ENCODE results near the gene MYO3B. TPM values are rescaled to one million over a fixed set of nuclear protein-coding genes. Genes with fewer than 3 reads are reported as not detected.

The MYO3B gene
- polyA plus RNA-seq, 1 donor (not counting 4 experiments of a cell fraction or from before 2014, with no cell fraction given), result 4.4 TPM

DNA sequence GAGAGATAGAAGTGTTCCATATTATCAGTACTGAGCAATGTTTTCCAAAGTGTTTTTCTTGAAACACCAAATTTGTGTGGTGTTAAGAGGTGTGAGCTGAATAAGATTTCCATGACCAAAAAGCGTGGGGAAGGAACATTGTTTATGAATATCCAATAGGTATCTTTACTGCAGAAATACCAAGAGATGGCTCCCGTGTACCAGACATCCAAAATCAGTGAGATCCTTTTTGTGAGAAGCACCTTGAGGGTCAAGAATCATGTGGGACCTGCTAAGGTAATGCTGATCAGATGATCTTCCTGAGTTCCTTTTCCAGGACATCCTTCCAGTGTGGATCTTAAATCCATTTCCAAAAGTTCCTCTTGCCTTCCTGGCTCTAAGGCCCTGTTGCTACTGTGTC, 246.0 kb downstream of the MYO3B start:
- Histone ChIP-seq H3K27me3 (ENCODE audit: control insufficient read depth, extremely low read depth, insufficient read depth, low read length) (peaks cover 4% of the 10 kb centered on the region), H3K9me1 (ENCODE audit: control insufficient read depth, extremely low read depth, insufficient read depth, low read length) (no peaks in the 10 kb centered on the region), H3K4me3 (ENCODE audit: control insufficient read depth in 2 of 3, extremely low read depth in 1 of 3, insufficient read depth in 2 of 3, low read depth in 1 of 3, low read length in 3 of 3) (no peak overlapping the region), H3K4me1 (ENCODE audit: control insufficient read depth, extremely low read depth, insufficient read depth, low read length) (no peaks in the 10 kb centered on the region), H3K4me2 (ENCODE audit: control insufficient read depth, extremely low read depth, insufficient read depth, low read depth, low read length) (no peak overlapping the region), H3K79me2 (ENCODE audit: control insufficient read depth, insufficient read depth, low read length) (no peaks in the 10 kb centered on the region), H2AFZ (ENCODE audit: control insufficient read depth, low read length) (no peak overlapping the region), H3K9ac (ENCODE audit: control insufficient read depth, extremely low read depth, insufficient read depth, low read length) (no peak overlapping the region), H4K20me1 (ENCODE audit: control insufficient read depth, extremely low read depth, insufficient read depth, low read length) (no peaks in the 10 kb centered on the region), H3K27ac (ENCODE audit: control insufficient read depth, insufficient read depth, low read length) (no peak overlapping the region), H3K9me3 (ENCODE audit: control insufficient read depth, low read depth, low read length) (no peaks in the 10 kb centered on the region), H3K36me3 (ENCODE audit: control insufficient read depth in 2 of 2, extremely low read depth in 1 of 2, insufficient read depth in 2 of 2, low read length in 2 of 2) (no peaks in the 10 kb centered on the region)
- DNase-seq (ENCODE audit: low read depth, low spot score) (no peak), FAIRE-seq (no peak)
- TF ChIP-seq, protein P1, sequence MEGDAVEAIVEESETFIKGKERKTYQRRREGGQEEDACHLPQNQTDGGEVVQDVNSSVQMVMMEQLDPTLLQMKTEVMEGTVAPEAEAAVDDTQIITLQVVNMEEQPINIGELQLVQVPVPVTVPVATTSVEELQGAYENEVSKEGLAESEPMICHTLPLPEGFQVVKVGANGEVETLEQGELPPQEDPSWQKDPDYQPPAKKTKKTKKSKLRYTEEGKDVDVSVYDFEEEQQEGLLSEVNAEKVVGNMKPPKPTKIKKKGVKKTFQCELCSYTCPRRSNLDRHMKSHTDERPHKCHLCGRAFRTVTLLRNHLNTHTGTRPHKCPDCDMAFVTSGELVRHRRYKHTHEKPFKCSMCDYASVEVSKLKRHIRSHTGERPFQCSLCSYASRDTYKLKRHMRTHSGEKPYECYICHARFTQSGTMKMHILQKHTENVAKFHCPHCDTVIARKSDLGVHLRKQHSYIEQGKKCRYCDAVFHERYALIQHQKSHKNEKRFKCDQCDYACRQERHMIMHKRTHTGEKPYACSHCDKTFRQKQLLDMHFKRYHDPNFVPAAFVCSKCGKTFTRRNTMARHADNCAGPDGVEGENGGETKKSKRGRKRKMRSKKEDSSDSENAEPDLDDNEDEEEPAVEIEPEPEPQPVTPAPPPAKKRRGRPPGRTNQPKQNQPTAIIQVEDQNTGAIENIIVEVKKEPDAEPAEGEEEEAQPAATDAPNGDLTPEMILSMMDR (optimal IDR thresholded peaks at IDR 0.05 in 1 of 3, IDR thresholded peaks at IDR 0.05 in 1 of 3, conservative IDR thresholded peaks at IDR 0.05 in 1 of 3; ENCODE audit: extremely low read depth in 1 of 3, insufficient read depth in 2 of 3, low read length in 3 of 3), result no peak
- no peak for TF ChIP-seq EZH2 (IDR thresholded peaks at IDR 0.05; ENCODE audit: low read length)
- dilution Hi-C loops (cut with MboI; ENCODE audit: extremely low pct_ligation_motif_present, low sequenced_read_pairs), result no loop called here

DNA sequence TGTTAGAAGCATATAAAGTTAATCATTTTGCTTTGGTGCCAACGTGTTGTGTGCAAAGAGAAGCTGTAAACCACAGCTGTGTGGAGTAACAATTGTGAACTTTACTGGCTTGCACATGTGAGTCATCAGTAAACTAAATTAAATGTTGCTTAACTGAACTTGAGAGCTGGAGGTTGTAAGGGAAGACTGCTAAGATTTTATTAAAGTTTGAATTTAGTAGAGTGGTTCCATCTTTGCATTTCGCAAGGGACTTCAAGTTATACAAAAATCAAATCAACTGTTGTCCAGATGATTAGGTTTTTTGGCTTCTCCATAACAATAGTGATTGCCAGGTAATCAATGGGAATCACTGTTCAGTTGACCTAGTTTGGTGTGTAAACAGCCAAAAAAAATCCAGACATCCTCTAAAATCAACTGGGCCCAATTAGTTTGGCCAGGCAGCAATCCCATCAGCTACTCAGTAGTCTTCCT, 247.4 kb downstream of the MYO3B start:
- no peak overlapping the region for H3K4me2 ChIP-seq (ENCODE audit: control insufficient read depth, extremely low read depth, insufficient read depth, low read depth, low read length)
- H3K9me3 ChIP-seq (ENCODE audit: control insufficient read depth, low read depth, low read length), result no peaks in the 10 kb centered on the region
- no peak overlapping the region for H3K9ac ChIP-seq (ENCODE audit: control insufficient read depth, extremely low read depth, insufficient read depth, low read length)
- no peak overlapping the region for H2AFZ ChIP-seq (ENCODE audit: control insufficient read depth, low read length)
- no peaks in the 10 kb centered on the region for H3K4me1 ChIP-seq (ENCODE audit: control insufficient read depth, extremely low read depth, insufficient read depth, low read length)
- no peaks in the 10 kb centered on the region for H3K9me1 ChIP-seq (ENCODE audit: control insufficient read depth, extremely low read depth, insufficient read depth, low read length)
- DNase-seq (ENCODE audit: low read depth, low spot score) (no peak), FAIRE-seq (no peak)
- H3K79me2 ChIP-seq (ENCODE audit: control insufficient read depth, insufficient read depth, low read length), result no peaks in the 10 kb centered on the region
- TF ChIP-seq, protein P1 (optimal IDR thresholded peaks at IDR 0.05 in 1 of 3, IDR thresholded peaks at IDR 0.05 in 1 of 3, conservative IDR thresholded peaks at IDR 0.05 in 1 of 3; ENCODE audit: extremely low read depth in 1 of 3, insufficient read depth in 2 of 3, low read length in 3 of 3), result no peak
- TF ChIP-seq EZH2 (IDR thresholded peaks at IDR 0.05; ENCODE audit: low read length), result no peak
- H3K27me3 ChIP-seq (ENCODE audit: control insufficient read depth, extremely low read depth, insufficient read depth, low read length), result peaks cover 4% of the 10 kb centered on the region
- dilution Hi-C loops (cut with MboI; ENCODE audit: extremely low pct_ligation_motif_present, low sequenced_read_pairs), result no loop called here
- H4K20me1 ChIP-seq (ENCODE audit: control insufficient read depth, extremely low read depth, insufficient read depth, low read length), result no peaks in the 10 kb centered on the region
- H3K27ac ChIP-seq (ENCODE audit: control insufficient read depth, insufficient read depth, low read length), result no peak overlapping the region
- no peak overlapping the region for H3K4me3 ChIP-seq (ENCODE audit: control insufficient read depth in 2 of 3, extremely low read depth in 1 of 3, insufficient read depth in 2 of 3, low read depth in 1 of 3, low read length in 3 of 3)
- H3K36me3 ChIP-seq (ENCODE audit: control insufficient read depth in 2 of 2, extremely low read depth in 1 of 2, insufficient read depth in 2 of 2, low read length in 2 of 2), result no peaks in the 10 kb centered on the region
